Measurements from ENCODE around the gene KCNJ10.

KCNJ10 gene

GRCh38 chr1:159988006-159988405, 82.0 kb downstream of the KCNJ10 start:
- no peak for DNase-seq

DNA sequence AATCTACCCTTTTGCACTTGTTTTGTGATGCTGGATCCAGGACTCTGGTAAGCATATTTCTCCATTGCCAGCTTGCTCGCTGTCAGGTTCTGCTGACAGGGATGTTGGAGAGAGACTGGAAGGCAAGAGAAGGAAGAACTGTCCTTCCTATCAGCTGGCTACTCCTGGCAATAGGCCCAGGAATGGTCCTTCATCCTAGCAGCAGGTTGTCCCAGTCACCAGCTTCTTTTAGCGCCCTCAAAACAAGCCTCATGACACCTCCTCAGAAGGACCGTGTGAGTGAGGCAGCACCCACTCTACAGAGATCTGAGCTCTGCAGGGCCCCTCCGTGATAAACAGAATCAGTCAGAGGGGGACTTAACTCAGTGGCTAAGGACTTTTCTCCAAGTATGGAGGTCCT, 82.8 kb downstream of the KCNJ10 start:
- no peak for DNase-seq

DNA sequence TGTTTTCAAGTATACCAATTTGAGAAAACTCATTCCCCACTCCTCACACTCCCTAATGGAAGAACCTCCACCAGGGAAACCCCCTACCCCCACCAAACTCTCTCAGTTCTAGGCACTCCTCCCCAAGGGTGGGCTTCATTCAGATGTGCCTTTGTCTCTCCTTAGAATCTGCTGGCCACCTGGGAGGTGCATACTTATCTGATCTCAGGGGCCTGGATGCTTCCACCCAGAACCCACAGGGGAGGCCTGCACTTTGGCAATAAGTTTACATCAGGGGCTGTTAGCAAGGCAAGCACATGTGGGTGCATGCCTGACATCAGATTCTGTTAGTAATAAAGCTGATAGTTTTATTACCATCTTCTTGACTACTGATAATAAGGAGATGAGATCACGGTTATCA, 83.4 kb downstream of the KCNJ10 start:
- no peak for DNase-seq

DNA sequence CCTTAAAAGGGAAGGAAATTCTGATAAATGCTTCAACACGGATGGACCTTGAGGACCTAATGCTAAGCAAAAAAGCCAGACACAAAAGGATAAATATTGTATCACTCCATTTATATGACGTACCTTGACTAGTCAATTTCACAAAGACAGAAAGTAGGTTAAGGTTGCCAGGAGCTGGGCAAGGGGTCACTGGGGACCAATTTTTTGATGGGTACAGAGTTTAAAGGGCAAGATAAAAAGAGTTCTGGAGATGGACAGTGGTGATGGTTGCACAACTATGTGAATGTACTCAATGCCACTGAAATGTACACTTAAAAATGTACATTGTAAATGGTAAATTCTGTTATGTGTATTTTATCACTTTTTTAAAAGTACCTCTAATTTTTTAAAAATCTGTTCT, 83.9 kb downstream of the KCNJ10 start:
- DNase-seq = no peak

GRCh38 chr1:159985473-159985872, 84.5 kb downstream of the KCNJ10 start:
- no peak for DNase-seq

- no peak for DNase-seq
These were observed 86.3 kb downstream of the KCNJ10 start for GRCh38 chr1:159983681-159984080.

DNA sequence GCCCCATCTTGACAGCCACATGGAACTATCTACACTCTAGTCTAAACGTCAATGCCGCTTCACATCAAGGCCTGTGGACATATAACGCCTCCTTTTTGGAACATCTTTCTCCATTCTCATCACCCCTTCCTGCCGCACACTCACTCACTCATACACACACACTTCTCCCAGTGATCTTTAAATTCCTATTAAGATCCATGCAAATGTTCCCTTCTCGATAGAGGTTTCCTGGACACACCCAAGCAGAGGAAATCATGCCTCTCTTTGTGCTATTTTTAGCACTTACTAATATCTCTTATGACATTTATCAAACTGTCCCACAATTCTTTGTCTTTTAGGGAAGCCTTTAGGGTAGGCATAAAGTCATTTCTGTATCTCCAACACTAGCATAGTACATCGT, 87.7 kb downstream of the KCNJ10 start:
- DNase-seq = no peak

DNA sequence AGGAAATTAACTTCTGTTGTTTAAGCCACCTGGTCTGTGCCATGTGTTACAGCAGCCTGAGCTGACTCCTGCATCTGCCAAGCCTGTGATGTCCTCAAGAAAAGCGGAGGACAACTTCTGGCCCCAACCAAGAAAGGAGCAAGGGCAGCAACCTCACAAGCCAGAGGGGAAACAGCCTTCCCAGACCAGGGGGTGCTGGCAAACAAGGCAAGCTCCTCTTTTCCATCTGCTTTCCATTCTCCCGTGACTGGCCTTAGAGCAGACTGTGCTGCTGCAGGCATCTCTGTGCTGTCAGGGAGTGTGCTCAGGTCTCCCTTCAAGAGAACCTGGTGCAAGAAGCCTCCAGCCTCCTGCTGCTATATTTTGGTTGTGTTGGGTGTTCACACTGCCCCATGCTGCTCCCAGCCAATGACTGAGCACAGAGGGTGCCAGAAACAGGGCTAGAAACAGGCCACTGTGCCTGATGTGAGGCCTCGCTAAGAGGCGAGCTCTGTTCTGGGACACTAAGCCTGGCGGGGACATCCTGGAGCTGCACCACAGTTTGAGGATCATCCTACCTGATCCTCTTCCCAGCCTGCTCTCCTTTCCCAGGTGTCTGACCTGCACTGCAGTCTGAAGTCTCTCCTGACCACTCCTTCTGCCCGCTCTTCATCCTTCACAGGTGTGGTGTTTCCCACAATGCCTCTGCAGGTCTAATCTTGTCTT, 88.5 kb downstream of the KCNJ10 start:
- no peak for DNase-seq

GRCh38 chr1:159980786-159981185, 89.2 kb downstream of the KCNJ10 start:
- no peak for DNase-seq

DNA sequence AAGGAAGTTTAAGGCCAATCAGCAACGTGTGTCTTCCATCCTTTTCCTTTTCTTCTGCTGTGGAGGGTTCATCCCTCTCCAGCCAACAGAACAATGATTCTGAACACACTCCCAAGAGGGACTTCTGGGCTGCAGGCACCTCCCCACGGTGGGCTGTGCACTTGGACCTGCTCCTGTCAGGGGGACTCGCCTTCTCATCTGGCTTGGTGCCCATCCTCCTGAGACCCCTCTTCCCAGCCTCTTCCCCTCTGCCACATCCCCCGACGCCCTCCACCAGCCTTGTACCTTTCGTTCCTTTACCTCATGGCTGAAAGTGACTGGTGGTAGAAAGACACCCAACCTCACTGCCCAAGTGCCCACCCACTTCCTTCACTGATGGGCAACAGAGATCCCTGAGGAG, 89.9 kb downstream of the KCNJ10 start:
- DNase-seq = no peak

- DNase-seq = no peak
These were observed 90.7 kb downstream of the KCNJ10 start for GRCh38 chr1:159979257-159979656.

- DNase-seq = no peak
These were observed 91.9 kb downstream of the KCNJ10 start for GRCh38 chr1:159978107-159978398.

DNA sequence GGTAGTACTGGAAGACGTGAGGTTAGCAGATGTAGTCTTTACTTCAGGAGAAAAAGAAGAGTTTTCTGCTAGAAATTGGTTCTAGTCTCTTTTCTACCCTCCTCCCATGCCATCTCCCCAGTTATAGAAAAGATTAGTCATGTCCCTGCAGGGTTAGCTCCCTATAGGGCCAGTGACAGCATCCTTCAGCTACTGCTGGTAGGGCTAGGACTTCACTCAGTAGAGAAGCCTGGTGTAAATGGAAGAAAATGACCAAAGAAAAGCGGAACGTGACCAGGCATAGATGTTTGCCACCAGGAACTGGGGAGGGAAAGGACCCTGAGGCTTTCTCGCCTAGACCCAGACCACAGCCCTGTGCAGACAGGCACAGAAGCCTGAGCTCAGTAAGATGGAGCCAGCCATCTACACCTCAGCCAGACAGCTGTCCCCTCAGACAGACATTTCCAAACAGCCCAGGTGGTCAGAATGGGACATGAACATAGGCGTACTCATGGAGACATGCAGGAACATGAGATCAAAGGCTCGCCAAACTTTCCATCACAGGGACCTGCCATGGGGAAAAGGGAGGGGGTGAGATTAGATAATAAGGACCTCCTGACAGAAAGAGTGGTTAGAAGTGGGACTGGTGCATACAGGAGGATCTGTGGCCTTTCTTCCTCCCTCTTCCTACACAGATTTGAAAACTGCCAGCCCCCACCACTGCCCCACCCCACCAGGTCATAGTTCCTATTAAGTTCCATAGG, 92.4 kb downstream of the KCNJ10 start:
- no peak for DNase-seq

- no peak for DNase-seq
These were observed 95.5 kb downstream of the KCNJ10 start for GRCh38 chr1:159974350-159974965.

GRCh38 chr1:159973350-159973940, 96.5 kb downstream of the KCNJ10 start:
- no peak for DNase-seq

DNA sequence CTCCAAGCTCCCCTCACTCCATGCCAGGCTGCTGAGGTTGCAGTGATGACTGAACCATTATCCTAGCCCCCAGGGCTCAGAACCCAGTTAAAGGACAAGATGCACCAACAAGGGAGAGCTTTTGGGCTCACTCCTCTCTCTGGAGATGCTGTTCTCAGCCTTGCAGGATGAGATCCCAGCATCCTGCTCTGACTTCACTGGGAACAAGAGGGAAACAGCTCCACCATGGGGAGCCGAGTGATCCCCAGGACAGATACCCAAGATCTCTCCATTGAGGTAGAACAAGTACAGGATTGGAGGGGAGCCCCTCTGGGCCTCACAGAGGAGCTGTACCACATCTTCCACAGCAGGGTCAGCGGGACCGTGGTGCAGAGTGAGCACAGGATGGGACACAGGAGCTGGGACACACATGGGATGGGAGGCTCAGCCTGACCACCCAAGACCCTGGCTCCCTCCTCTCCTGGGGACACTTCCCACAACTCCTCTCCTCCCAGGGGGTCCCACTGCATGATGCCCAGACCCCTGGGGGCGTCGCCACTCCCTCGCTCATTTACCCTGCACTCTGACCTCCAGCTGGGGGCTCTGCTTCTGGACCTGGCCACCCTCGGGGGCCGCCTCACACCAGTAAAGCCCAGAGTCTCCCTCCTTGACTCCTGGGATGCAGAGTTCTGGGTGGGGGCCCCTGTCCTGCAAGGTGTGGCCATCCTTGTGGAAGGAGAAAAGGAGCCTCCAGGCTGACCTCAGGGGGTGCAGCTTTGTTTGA, 97.3 kb downstream of the KCNJ10 start:
- no peak for DNase-seq

DNA sequence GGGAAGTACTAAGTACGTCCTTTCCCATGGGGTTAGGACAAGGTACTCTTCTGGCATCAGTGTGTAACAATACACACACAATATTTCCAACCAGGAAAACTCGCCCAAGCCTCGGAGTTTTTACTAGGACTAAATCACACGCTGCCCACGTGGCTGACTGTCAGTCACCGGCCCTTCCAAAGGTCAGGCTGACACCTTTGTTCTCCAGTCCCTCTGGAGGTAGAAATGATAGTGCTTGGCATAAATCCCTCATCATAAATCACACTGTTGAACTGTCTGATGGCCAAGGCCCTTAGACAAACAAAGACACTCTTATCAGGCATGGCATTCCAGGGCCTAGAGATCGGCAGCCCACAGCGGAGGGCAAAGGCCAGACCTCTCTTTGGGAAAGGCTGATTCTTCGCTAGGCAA, 99.0 kb downstream of the KCNJ10 start:
- no peak for DNase-seq

GRCh38 chr1:159968901-159969300, 101.1 kb downstream of the KCNJ10 start:
- no peak for DNase-seq

GRCh38 chr1:159965263-159965662, 104.7 kb downstream of the KCNJ10 start:
- DNase-seq = no peak

- no peak for DNase-seq
These were observed 105.8 kb downstream of the KCNJ10 start for GRCh38 chr1:159964144-159964543.

DNA sequence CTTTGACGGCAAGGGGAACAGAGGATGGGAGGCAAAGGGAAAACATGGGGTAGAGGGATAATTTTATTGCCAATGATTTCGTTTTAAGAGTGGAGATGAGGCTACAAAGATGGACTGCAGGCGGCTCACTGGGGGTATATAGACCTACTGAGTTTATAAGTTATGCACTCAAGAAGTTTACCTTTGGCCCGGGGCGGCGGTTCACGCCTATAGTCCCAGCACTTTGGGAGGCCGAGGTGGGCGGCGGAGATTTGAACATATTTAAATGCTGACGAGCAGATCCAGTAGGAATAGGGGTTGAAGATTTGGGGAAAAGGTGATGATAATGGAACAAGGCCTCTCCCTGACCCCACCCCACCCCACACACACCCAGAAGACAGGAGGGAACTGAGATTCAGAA, 107.8 kb downstream of the KCNJ10 start:
- no peak for DNase-seq

DNA sequence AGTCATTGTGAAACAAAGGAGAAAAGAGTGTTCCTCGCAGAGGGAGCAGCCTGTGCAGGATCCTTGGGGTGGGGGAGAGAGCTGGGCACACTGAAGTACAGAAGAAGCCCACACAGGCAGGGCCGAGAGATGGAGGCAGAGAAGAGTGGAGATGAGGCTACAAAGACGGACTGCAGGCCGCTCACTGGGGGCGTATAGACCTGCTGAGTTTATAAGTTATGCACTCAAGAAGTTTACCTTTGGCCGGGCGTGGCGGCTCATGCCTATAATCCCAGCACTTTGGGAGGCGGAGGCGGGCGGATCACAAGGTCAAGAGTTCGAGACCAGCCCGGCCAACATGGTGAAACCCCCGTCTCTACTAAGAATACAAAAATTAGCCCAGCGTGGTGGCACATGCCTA, 108.3 kb downstream of the KCNJ10 start:
- no peak for DNase-seq

- no peak for DNase-seq
These were observed 109.1 kb downstream of the KCNJ10 start for GRCh38 chr1:159960721-159961381.
